GM21515 (cell line): Measurements from ENCODE around the gene ZBTB24.
"Not testable (repeated sequence)": the region's sequence is repeated elsewhere in the genome, so short reads cannot be mapped to it uniquely, and the experiment has no call there.

ENCODE experiments used
- ATAC-seq: cut with Tn5 transposase; IDR thresholded peaks from one replicate; pipeline ENCODE4 v1.9.1; 2021; ENCODE audit not compliant: unreplicated experiment

The ZBTB24 gene

DNA sequence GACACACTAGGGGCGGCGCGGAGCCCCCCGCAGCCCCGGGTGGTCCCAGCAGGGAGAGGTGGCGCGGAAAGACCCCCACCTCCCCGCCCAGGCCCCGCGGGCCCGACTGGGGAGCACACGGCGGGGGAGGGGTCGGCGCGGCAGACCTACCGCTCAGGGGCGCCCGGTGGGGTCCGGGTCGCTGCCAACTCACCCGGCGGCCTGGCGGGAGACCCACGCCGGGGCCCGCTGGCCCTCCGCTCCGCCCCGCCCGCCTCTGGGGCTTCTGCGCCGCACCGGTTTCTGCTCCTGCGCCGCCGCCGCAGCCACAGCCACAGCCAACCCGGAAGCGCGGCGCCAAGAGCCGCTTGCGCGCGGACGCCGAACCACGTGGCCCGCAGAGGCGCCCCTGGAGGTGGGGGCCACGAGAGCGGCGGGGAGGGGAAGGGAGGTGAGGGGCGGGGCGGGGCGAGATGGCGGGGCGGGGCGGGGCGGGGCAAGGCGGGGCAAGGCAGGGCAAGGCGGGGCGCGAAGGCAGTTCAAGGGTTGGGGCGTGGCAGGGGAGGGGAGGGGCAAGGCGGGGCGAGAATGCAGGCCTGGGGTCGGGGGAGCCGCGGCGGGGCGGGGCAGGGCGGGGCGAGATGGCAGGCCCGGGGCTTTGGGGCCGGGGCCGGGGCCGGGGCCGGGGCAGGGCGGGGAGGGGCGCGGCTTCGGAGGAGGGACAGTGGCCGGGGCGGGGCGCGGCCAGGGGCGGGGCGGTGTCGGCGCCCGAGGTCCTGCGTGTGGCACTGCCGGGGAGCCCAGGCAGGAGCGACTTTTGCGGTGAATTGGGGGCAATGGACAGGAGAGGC is at the start of gene ZBTB24:
Gene ZBTB24, minus strand, starts transcription at position 315 of the 830 bp plus-strand sequence. CDS start 1,193 bp downstream, outside the sequence.
- peak; percentile 90 for ATAC-seq

DNA sequence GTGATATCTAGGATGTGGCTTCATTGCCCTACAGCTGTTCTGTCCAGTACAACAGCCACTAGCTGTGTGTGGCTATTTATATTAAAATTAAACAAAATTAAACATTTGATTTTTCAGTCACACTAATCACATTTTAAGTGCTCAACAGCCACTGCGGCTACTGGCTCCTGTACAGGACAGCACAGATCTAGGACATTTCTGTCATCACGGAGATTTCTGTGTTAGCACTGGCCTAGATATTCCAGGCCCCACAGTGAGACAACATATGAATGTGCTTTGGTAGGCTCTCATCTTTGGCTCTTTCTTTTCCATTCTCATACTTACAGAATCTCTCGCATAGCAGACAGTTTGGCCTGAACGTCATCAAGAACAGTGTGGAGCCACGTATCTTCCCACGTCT is 48.4 kb upstream of the ZBTB24 start:
- ATAC-seq: no peak

DNA sequence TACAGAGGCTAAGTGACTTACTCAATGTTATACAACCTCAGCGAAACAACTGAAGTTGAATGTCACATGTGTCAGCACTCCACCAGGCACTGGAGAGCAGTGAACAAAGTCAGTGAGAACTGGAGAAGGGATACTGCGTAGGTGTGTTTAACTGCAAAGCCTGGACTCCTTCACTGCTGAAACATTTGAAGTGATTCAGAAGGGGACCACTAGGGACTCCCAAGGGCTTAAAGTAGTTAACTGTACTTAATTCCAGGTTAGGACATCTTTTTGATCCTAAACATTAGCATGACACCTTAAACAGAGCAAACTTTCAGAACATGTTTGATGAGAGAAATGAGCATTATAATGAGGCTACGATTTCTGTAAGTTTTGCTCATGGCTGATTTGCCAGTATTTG is 45.0 kb upstream of the ZBTB24 start:
- no peak for ATAC-seq

DNA sequence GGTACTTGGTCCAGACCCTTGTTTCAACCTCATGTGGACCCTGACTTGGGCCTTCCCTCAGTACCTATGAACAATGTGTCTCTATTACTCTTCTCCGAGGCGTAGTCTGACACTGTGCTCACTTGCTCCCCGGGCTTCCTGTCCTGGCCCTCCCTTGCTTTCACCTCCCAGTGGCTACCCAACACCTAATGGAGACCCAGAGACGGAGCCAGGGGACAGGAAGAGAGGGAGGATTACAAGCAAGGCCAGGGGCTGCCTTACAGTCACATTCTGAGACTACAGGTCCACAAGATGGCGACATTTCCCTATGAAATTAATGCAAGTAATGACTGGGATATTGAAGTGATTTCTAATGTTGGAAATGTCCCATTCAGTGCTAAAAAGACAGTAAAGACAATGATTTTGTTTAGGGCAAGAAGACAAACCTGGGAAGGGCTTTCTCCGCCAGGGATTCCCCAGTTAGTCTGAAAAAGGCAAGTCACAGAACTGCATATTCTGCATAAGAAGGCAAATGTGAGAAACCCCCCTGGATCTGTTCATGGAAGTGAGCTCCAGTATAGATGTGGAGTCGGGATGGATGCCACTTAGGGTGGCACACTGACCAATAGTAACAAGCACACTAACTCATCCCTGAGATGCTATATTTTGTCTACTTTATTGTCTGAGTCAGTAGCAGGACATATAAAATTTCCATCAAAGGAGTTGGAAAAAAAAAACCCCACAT is 44.0 kb upstream of the ZBTB24 start:
- ATAC-seq: no peak

DNA sequence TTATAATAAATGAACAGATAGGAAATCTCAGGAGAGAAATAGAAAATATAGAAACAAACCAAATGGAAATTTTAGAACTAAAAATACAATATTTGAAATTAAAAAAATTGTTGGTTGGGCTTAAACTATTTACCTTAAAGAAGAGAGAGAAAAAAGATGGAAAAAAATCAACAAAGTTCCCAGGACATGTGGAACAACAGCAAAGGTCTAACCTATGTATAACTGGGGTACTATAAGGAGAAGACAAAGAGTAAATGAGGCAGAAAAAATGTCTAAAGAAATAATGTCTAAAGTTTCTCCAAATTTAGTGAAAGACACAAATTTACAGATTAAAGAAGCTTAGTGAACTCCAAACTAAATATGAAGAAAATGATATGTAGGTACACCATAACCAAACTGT is 41.1 kb upstream of the ZBTB24 start:
- ATAC-seq: no peak

DNA sequence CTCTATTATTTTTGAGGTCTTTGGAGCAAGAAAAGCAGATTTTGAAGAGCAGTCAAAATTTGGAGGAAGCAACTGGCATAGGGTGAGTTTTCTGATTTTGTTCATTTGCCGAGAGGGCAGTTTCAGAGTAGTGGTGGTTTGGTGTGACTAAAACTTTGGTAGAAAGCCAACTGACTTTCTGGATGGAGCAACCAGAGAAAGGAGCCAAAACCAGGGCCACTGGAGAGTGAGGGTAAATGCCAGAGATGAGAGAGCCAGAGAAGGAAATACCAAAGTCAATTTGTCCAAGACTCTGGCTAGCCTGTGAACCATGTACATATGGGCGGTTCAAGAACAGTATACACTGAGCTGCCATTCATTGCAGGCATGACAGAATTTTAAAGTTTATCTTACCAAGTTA is 40.5 kb upstream of the ZBTB24 start:
- ATAC-seq: no peak

DNA sequence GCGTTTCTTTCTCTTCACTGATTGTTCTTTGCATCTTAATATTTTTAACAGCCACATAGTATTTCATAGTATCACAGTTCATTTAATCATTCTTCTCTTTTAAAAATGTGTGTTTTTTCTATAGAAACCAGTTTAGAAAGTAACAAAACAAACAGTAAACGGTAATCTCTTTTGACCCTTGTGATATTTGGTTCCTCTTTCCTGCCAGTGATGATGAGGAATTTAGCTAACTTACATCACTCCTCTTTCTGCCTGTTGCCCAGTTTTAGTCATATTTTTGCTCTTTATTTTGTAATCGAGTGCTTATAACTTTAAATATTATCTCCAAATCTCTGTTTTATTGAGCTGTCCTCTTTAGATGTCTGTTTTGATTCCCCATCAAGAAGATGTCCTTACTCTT is 38.1 kb upstream of the ZBTB24 start:
- no peak for ATAC-seq

DNA sequence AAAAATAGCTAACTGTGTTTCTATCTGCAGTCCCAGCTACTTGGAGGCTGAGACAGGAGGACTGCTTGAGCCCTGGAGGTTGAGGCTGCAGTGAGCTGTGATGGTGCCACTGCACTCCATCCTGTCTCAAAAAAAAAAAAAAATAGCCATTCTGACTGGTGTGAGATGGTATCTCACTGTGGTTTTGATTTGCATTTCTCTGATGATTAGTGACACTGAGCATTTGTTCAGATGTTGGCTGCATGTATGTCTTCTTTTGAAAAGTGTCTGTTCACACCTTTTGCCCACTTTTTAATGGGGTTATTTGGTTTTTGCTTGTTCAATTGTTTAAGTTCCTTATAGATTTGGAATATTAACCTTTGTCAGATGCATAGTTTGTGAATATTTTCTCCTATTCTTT is 36.6 kb upstream of the ZBTB24 start:
- not testable (repeated sequence) for ATAC-seq

DNA sequence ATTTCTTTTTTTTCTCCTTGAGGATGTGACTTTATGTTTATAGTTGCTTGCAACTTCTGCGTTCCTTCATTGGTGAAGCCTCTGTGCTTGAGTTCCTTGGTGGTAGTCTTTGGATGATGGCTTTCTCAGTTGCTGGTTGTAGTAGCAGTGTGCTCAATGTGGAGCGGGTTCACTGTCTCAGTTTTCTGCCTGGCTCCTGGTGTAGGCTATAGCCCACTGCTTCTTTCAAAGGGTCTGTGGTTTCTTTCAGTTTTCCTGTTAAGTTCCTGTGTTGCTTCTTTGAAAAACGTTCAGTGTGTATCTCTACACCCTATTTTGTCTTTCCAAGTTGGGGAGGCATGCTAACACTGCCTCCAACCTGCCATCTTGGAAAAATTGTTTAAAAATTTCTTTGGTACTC is 33.9 kb upstream of the ZBTB24 start:
- ATAC-seq: no peak

DNA sequence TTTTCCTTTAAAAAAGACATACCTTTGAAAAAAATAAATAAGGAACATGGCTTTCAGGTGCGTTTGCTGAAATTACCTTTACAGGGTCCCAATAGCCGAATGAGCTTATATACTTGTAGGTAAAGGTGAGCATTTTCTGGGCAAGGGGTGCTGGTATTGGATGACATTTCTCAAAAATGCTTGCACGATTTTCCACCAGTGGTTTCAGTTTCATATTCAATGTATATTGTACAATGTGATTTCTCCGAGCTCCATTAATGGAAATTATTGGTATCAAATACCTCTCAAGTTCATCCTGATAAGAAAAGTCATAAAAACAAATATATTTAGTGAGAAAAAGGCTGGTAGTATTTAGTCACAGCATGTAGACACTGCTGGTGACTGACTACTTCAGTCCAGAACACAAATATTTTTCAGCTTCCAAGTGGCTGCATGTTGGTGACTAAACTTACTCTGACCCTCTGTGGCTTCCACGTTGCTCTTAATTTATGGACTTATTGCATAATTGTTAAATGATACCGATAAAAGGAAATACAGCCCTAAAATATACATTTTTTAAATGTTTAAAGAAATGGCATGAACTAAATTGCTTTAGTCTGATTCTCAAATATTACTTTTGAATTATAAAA is 32.9 kb upstream of the ZBTB24 start:
- no peak for ATAC-seq

DNA sequence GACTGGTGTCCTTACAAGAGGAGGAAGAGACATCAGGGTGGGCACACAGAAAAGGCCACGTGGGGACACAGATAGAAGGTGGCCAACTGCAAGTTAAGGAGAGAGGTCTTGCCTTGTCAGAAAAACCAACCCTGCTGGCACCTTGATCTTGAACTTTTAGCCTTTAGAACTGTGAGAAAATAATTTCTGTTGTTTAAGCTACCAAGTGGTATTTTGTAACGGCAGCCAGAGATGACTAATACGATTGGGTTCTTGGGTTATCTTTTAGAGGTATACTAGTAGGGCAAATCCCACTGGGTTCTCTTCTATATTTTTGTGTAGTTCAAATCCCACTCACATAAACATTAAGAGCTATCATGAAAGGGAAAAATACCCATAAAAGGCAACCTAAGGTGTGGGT is 31.9 kb upstream of the ZBTB24 start:
- ATAC-seq: no peak

DNA sequence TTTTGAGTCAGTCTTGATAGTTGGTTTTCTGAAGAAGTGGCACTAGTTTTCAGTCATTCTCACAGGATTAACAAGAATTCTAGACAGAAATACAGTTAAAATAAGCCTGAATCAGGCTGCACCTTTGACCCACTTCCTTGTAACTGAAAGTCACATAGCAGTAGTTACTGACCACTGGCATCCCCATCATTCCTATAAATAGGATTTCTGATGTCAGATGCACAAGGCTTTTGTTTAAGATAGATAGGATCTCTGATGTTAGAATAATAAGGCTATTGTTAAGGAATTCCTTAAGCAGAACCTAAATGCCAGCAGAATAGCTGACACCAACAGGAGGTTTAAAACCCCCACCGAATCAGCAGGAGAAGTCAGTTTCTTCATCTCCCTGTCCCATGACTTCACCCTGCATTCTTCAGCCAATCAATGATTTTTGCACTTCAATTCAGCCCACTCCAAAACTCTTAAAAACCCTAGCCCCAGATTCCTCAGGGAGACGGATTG is 30.6 kb upstream of the ZBTB24 start:
- no peak for ATAC-seq

DNA sequence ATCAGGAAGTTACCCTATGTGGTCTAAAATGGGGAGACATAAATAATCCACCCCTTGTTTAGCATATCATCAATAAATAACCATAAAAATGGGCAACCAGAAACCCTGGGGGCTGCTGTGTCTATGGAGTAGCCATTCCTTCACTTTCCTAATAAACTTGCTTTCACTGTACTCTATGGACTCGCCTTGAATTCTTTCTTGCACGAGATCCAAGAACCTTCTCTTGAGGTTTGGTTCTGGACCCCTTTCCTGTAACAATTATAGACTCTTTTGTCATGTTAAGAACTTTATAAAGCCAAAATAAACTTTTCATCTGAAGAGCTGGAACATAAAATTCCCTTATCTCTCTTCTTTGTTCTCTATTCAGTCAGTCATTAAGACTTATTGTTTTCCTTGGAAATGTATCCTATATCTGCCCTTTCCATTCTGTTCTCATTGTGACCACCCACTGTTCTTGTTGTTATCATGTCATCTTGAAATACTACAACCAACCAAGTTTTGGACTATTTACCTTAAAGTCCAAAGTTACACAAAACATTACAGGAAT is 29.3 kb upstream of the ZBTB24 start:
- ATAC-seq: no peak

DNA sequence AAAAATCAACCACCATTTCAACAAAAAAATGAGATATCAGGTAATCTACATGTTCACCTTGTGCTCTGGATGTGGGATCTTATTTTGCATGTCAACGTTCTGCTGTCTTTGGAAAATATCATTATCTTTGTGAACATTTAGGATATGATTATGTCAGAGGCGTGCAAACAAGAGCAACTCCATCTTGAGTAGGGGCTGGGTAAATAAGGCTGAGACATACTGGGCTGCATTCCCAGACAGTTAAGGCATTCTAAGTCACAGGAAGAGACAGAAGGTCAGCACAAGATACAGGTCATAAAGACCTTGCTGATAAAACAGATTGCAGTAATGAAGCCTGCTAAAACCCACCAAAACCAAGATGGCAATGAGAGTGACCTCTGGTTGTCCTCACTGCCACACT is 28.8 kb upstream of the ZBTB24 start:
- no peak for ATAC-seq

DNA sequence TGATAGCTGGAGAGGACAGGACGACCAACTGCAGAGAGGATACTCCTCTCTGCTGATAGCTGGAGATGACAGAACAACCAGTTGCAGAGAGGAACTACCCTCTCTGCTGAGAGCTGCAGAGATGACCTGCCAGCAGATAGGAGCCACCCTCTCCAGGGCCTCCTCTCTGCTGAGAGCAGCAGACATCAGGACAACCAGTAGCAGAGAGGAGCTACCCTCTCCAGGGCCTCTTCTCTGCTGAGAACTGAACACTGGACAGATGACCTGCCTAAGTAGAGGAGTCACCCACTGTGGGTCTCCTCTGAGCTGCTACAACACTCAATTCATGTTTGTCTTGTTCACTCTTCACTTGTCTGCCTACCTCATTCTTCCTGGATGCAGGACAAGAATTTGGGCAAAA is 27.3 kb upstream of the ZBTB24 start:
- ATAC-seq: no peak

DNA sequence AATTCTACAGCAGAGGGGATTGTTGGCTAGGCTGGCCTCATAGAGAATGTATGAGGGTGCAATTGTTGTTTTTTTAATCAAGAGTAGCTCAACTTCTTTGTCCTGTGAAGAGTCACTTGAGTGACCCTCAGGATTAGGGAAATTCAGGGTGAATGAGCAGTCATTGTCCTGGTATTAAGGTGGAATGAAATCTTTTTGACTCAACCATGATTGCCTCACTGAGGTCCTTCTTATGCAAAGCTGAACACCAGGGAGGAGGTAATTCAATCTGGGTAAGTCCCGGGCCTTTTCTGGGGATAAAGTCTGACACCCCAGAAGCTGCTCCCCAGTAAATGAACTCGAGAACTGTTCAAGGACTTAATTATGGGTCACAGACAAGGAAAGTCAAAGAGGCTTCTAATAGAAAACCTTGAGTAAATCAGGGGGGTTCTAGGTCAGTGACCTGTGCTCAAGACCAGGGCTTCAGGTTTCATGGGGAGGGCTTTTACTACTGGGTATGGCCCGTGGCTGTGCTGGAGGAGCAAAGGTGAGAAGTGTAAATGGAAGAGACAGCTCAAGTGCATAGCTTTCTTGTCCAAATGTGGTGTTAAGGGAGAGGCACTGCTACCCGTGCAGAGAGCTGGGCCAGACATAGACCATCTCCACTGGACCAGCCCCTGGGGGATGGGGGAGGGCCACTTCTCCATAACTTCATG is 25.3 kb upstream of the ZBTB24 start:
- ATAC-seq: no peak

DNA sequence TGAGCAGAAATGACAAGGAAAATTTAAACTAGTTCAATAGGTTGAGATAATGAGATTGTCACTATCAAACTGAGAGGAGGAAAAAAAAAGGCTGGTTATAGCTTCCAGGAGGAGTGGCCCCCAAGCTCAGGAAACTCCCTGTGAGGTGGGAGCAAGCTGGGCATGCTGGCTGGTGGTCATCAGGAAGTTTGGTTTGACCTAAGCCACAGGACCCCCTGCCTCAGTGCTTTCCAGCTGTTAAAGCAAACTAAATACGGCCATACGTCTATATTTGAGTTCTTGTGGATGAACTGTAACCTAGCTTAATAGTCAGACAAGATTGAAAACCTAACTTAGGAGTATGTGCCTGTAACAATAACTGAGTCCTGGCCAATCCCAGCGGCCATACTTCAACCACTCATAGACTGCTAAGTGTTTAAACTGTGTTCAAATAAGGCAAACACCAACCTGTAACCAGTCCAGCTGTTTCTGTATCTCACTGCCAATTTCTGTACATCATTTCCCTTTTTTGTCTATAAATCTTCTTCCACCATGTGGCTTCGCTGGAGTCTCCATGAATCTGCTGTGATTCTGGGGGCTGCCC is 24.6 kb upstream of the ZBTB24 start:
- no peak for ATAC-seq

DNA sequence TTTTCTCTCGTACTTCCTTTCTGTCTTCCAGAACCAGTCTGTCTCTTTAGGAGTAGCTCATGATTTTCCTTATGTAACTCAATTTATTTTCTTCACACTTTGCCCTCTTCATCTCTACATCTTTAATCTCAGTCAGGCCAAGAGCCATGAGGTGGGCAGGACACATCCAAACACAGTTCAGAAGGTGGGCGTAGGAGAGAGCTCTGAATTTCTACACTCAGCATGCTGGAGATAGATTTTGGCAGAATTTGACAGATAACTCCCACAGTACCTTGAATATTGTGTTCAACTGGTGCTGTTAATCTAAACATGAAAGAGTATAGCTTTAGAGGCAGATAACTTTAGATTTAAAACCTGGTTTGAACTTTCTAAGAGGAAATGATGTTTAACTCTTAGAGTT is 23.8 kb upstream of the ZBTB24 start:
- no peak for ATAC-seq

DNA sequence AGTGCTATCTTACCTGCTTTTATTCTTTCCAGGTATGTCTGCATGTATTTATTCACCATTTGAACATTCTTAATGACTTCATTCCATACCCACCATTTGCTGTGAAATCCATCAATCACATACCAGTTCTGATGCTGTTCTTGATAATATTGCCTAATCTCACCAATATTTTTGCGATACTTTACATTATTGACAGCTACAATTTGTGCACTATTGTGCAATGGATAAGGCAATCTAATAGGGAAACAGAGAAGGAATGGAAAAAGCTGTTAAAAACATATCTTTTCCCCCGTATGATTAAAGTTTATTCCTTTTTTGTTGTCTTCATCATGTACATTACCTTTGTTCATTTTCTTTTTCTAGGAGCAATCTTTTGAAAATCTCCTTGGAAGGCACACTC is 23.3 kb upstream of the ZBTB24 start:
- no peak for ATAC-seq
